22Rv1 (cell line): ENCODE data around the gene PRR22.

Experiments used
- ZFX ChIP-seq: fragments of 450-650 bp; IDR thresholded peaks from 2 replicates; pipeline ENCODE4 v1.6.1; 2017; ENCODE audit warnings: antibody characterized with exemption, borderline replicate concordance
- TF ChIP-seq, protein P1 (sequence below): fragments of 450-650 bp; IDR thresholded peaks from 2 replicates; pipeline ENCODE4 v1.5.1; 2017; ENCODE audit warnings: mild to moderate bottlenecking

DNA sequence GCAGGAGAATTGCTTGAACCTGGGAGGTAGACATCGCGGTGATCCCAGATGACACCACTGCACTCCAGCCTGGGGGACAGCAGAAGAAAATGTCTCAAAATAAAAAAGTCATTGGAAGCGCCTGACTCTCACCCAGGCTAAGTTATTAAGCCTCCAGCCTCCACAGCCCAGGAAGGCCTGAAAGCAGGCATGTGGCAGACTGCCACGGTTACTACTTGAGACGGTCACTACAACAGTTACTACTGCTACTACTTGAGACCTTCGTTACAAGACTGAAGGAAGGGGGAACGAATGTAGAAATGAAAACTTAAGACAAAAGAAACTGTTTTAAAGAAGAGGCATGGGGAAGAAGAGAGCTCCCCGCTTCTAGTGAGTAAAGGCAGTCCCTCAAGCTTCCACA lies 9.6 kb downstream of the PRR22 start:
- TF ChIP-seq, protein P1, sequence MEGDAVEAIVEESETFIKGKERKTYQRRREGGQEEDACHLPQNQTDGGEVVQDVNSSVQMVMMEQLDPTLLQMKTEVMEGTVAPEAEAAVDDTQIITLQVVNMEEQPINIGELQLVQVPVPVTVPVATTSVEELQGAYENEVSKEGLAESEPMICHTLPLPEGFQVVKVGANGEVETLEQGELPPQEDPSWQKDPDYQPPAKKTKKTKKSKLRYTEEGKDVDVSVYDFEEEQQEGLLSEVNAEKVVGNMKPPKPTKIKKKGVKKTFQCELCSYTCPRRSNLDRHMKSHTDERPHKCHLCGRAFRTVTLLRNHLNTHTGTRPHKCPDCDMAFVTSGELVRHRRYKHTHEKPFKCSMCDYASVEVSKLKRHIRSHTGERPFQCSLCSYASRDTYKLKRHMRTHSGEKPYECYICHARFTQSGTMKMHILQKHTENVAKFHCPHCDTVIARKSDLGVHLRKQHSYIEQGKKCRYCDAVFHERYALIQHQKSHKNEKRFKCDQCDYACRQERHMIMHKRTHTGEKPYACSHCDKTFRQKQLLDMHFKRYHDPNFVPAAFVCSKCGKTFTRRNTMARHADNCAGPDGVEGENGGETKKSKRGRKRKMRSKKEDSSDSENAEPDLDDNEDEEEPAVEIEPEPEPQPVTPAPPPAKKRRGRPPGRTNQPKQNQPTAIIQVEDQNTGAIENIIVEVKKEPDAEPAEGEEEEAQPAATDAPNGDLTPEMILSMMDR, result no peak
- no peak for TF ChIP-seq ZFX
